Breast epithelium (tissue), 3 donors: ENCODE data around the gene KRTAP5-11.

Source experiments
- CTCF ChIP-seq, 3 donors: fragments of 450-650 bp; IDR thresholded peaks; one replicate each; pipeline ENCODE4 v1.5.1; 2016 to 2017; ENCODE audit warnings: antibody characterized with exemption in 3 of 3, mild to moderate bottlenecking in 3 of 3, moderate library complexity in 3 of 3
- POLR2AphosphoS5 ChIP-seq, 3 donors: sonication (generic); formaldehyde crosslinking; IDR thresholded peaks; one replicate each; pipeline ENCODE4 v1.6.1; 2017; ENCODE audit warnings: antibody characterized with exemption in 3 of 3

GRCh38 chr11:71548120-71548519 is 34.6 kb downstream of the KRTAP5-11 start, which contains the start of gene KRTAP5-9:
- TF ChIP-seq CTCF (IDR thresholded peaks at IDR 0.05) (no peak), POLR2AphosphoS5 (IDR thresholded peaks at IDR 0.05) (no peak)
